ENCODE results near the gene GZMB. TPM values are rescaled to one million over a fixed set of nuclear protein-coding genes. Genes with fewer than 3 reads are reported as not detected.
"Not testable (repeated sequence)": the region's sequence is repeated elsewhere in the genome, so short reads cannot be mapped to it uniquely, and the experiment has no call there.

GZMB gene
- total RNA-seq, 1 donor from 2014 or later: 1.8 TPM

GRCh38 chr14:24584402-24584801 is 49.6 kb downstream of the GZMB start:
- DNase-seq (ENCODE audit: missing footprints); intact Hi-C loops (cut with DNase I); ATAC-seq: not testable (repeated sequence)

Other genes with a start within 250 kb of the GZMB start
- gene NYNRIN, start 235.2 kb downstream of the GZMB start, total RNA-seq: 9.5 TPM
- 1.1 TPM for gene CBLN3, start 204.5 kb downstream of the GZMB start, total RNA-seq
- 23.3 TPM for gene KHNYN, start 204.2 kb downstream of the GZMB start, total RNA-seq
- 76.6 TPM for gene SDR39U1, start 191.4 kb downstream of the GZMB start, total RNA-seq
- gene CMA1, start 125.9 kb downstream of the GZMB start, total RNA-seq: 1.3 TPM
- gene CTSG, start 57.9 kb downstream of the GZMB start, total RNA-seq: 2.6 TPM
- 1.2 TPM for gene GZMH, start 24.5 kb downstream of the GZMB start, total RNA-seq

Measured in Right ventricle myocardium inferior (tissue), 1 donor.